ENCODE data around the gene RNF115.
"Not testable (repeated sequence)": the region's sequence is repeated elsewhere in the genome, so short reads cannot be mapped to it uniquely, and the experiment has no call there.

Gene RNF115

GRCh38 chr1:145726193-145726592 lies 97.7 kb downstream of the RNF115 start:
- DNase-seq, result not testable (repeated sequence)

GRCh38 chr1:145720878-145721671 lies 102.8 kb downstream of the RNF115 start:
- DNase-seq, result no peak

GRCh38 chr1:145720556-145720877 lies 103.4 kb downstream of the RNF115 start:
- DNase-seq, result no peak

- DNase-seq, result no peak
These were observed 104.4 kb downstream of the RNF115 start, which contains the start of gene CD160 for GRCh38 chr1:145719230-145720079. CD160 (plus strand) TSS chr1:145719499; CDS start chr1:145728328, 8,829 bp downstream.

- not testable (repeated sequence) for DNase-seq
These were observed 105.4 kb downstream of the RNF115 start for GRCh38 chr1:145718465-145718864.

- DNase-seq, result no peak
These were observed 106.1 kb downstream of the RNF115 start for GRCh38 chr1:145717833-145718232.

- no peak for DNase-seq
These were observed 107.1 kb downstream of the RNF115 start for GRCh38 chr1:145716641-145717345.

GRCh38 chr1:145714524-145715111 lies 109.3 kb downstream of the RNF115 start:
- no peak for DNase-seq

- no peak for DNase-seq
These were observed 112.7 kb downstream of the RNF115 start for GRCh38 chr1:145711213-145711651.

GRCh38 chr1:145710291-145711027 lies 113.4 kb downstream of the RNF115 start:
- DNase-seq, result no peak

GRCh38 chr1:145708063-145708462 lies 115.8 kb downstream of the RNF115 start:
- no peak for DNase-seq

GRCh38 chr1:145707183-145707867 lies 116.6 kb downstream of the RNF115 start, which contains the start of gene PDZK1:
PDZK1 (minus strand) TSS chr1:145707368; CDS start chr1:145688021, 19,347 bp downstream.
- no peak for DNase-seq

- DNase-seq, result no peak
These were observed 117.7 kb downstream of the RNF115 start for GRCh38 chr1:145706086-145706664.

- no peak for DNase-seq
These were observed 118.3 kb downstream of the RNF115 start for GRCh38 chr1:145705622-145706021.

- DNase-seq, result no peak
These were observed 121.1 kb downstream of the RNF115 start for GRCh38 chr1:145702826-145703225.

- DNase-seq, result no peak
These were observed 121.8 kb downstream of the RNF115 start for GRCh38 chr1:145702052-145702451.

GRCh38 chr1:145701306-145701862 lies 122.5 kb downstream of the RNF115 start:
- no peak for DNase-seq

- no peak for DNase-seq
These were observed 127.3 kb downstream of the RNF115 start for GRCh38 chr1:145696630-145696960.

- DNase-seq, result peak; percentile 29
These were observed 127.9 kb downstream of the RNF115 start for GRCh38 chr1:145695821-145696629.

Measured in NCI-H524 treated with DMSO at 0.1 percent for 48 hours (cell line).